HepG2 (cell line): ENCODE results near the gene ALDOA. TPM values are rescaled to one million over a fixed set of nuclear protein-coding genes. Genes with fewer than 3 reads are reported as not detected.

Experiments
- ARID5B ChIP-seq: IDR thresholded peaks from 2 replicates; pipeline ENCODE4 v1.4.0; 2020; ENCODE audit warnings: mild to moderate bottlenecking, missing genetic modification reagents
- ARNTL ChIP-seq: sonication (generic); formaldehyde crosslinking; IDR thresholded peaks from 2 replicates; pipeline ENCODE4 v1.4.0; 2020; ENCODE audit warnings: mild to moderate bottlenecking, missing genetic modification reagents
- E2F2 ChIP-seq: sonication (generic); formaldehyde crosslinking; IDR thresholded peaks from 2 replicates; pipeline ENCODE4 v1.4.0; 2020; ENCODE audit warnings: missing genetic modification reagents, borderline replicate concordance
- FOXO1 ChIP-seq: sonication (generic); formaldehyde crosslinking; IDR thresholded peaks from 2 replicates; pipeline ENCODE4 v1.4.0; 2020; ENCODE audit warnings: missing genetic modification reagents
- FOXO4 ChIP-seq: sonication (generic); formaldehyde crosslinking; conservative IDR thresholded peaks from 2 replicates; pipeline ENCODE4 v1.8.1; 2023; ENCODE audit warnings: missing genetic modification reagents
- HBP1 ChIP-seq: IDR thresholded peaks from 2 replicates; pipeline ENCODE4 v1.6.1; 2016; ENCODE audit warnings: low read depth, control low read depth
- KDM6A ChIP-seq: IDR thresholded peaks from 2 replicates; pipeline ENCODE4 v1.6.1; 2016; ENCODE audit warnings: low read depth
- KMT2B ChIP-seq: IDR thresholded peaks from 2 replicates; pipeline ENCODE4 v1.6.1; 2016; ENCODE audit warnings: missing genetic modification reagents, missing compliant biosample characterization
- MEIS2 ChIP-seq: sonication (generic); formaldehyde crosslinking; IDR thresholded peaks from 2 replicates; pipeline ENCODE4 v1.9.0; 2021; ENCODE audit warnings: mild to moderate bottlenecking, missing genetic modification reagents
- PRPF4 ChIP-seq: fragments of 200-400 bp; formaldehyde crosslinking; IDR thresholded peaks from 2 replicates; pipeline ENCODE4 v1.6.1; 2016; ENCODE audit warnings: low read length, low read depth; ENCODE audit not compliant: poor library complexity, severe bottlenecking
- XRCC5 ChIP-seq: fragments of 200-400 bp; formaldehyde crosslinking; optimal IDR thresholded peaks from 2 replicates; pipeline ENCODE3; 2017; ENCODE audit warnings: mild to moderate bottlenecking, low read length
- ZBTB20 ChIP-seq: sonication (generic); formaldehyde crosslinking; IDR thresholded peaks from 2 replicates; pipeline ENCODE4 v1.8.1; 2023; ENCODE audit warnings: missing genetic modification reagents, low read depth, mild to moderate bottlenecking, borderline replicate concordance
- ZBTB25 ChIP-seq: IDR thresholded peaks from 2 replicates; pipeline ENCODE4 v1.6.1; 2018; ENCODE audit warnings: missing genetic modification reagents
- ZMAT3 ChIP-seq: sonication (generic); formaldehyde crosslinking; conservative IDR thresholded peaks from 2 replicates; pipeline ENCODE4 v1.7.0; 2021; ENCODE audit warnings: missing genetic modification reagents
- ZMYM3 ChIP-seq: sonication (generic); formaldehyde crosslinking; IDR thresholded peaks from 2 replicates; pipeline ENCODE4 v1.5.1; 2020; ENCODE audit warnings: mild to moderate bottlenecking, missing genetic modification reagents
- ZNF138 ChIP-seq: sonication (generic); formaldehyde crosslinking; IDR thresholded peaks from 2 replicates; pipeline ENCODE4 v1.5.0; 2020; ENCODE audit warnings: mild to moderate bottlenecking, low read depth, missing genetic modification reagents
- ZNF263 ChIP-seq: sonication (generic); formaldehyde crosslinking; IDR thresholded peaks from 2 replicates; pipeline ENCODE4 v1.4.0; 2020; ENCODE audit warnings: missing genetic modification reagents
- ZNF468 ChIP-seq: sonication (generic); formaldehyde crosslinking; IDR thresholded peaks from 2 replicates; pipeline ENCODE4 v1.8.0; 2022; ENCODE audit warnings: mild to moderate bottlenecking, moderate library complexity, missing genetic modification reagents
- ZNF652 ChIP-seq: IDR thresholded peaks from 2 replicates; pipeline ENCODE4 v1.6.1; 2016; ENCODE audit warnings: low read depth, borderline replicate concordance
- ZNF782 ChIP-seq: sonication (generic); formaldehyde crosslinking; IDR thresholded peaks from 2 replicates; pipeline ENCODE4 v1.4.0; 2020; ENCODE audit warnings: missing genetic modification reagents, mild to moderate bottlenecking, borderline replicate concordance
- ZNF790 ChIP-seq: sonication (generic); formaldehyde crosslinking; IDR thresholded peaks from 2 replicates; pipeline ENCODE4 v1.8.0; 2022; ENCODE audit warnings: missing genetic modification reagents, mild to moderate bottlenecking, borderline replicate concordance
- ZNF841 ChIP-seq: sonication (generic); formaldehyde crosslinking; IDR thresholded peaks from 2 replicates; pipeline ENCODE4 v1.8.1; 2023; ENCODE audit warnings: missing genetic modification reagents, borderline replicate concordance
- polyA plus RNA-seq, 8 experiments: library from polyadenylated mRNA; depleted of rRNA in 3 of 8; stranded (reverse) in 7 of 8; unstranded in 1 of 8; fragments of >200 nt; fragmentation: Illumina TruSeq in 4 of 8; extraction: Trizol in 4 of 8; gene quantifications; 2 replicates each; pipeline versions ENCODE4 v1.2.1 to v1.2.3, GENCODE V29; 2011 to 2016; ENCODE audit warnings: low read depth in 4 of 8, missing spikeins in 1 of 8, mixed read lengths in 1 of 8; ENCODE audit not compliant: insufficient read depth in 1 of 8
- total RNA-seq, 5 experiments: library from RNA; depleted of rRNA; stranded (reverse); fragments of >200 nt; fragmentation: Illumina TruSeq; extraction: Trizol; gene quantifications; 2 replicates each; pipeline ENCODE4 v1.2.3, GENCODE V29; 2016; ENCODE audit warnings: low read depth in 1 of 5

The ALDOA gene
- total and polyA plus RNA-seq, 2 of the 13 experiments (the other 11 are each of a cell fraction or from before 2014, with no cell fraction given), result 925 to 1,884 TPM

GRCh38 chr16:30063278-30063892 is 2.2 kb upstream of the ALDOA start (continued):
- TF ChIP-seq ZNF468 (CRISPR knock-in tag) (no peak), ZMAT3 (CRISPR knock-in tag) (0 out of 2 replicates have a peak, but pooled peaks have one; percentile 45), ZNF782 (CRISPR knock-in tag) (no peak), FOXO1 (CRISPR knock-in tag) (no peak; the same call in 1 of the 2 replicates), MEIS2 (no peak), ZNF263 (CRISPR knock-in tag) (no peak), XRCC5 (no peak), ARNTL (CRISPR knock-in tag) (no peak), HBP1 (no peak), KDM6A (CRISPR knock-in tag) (no peak), FOXO4 (no peak), ZBTB20 (CRISPR knock-in tag) (no peak), E2F2 (CRISPR knock-in tag) (0 out of 2 replicates have a peak, but pooled peaks have one; percentile 8), ARID5B (CRISPR knock-in tag) (no peak), KMT2B (CRISPR knock-in tag) (peak; percentile 0; the same call in 1 of the 2 replicates), ZMYM3 (CRISPR knock-in tag) (peak; percentile 80), ZNF841 (CRISPR knock-in tag) (no peak), PRPF4 (no peak), ZNF652 (no peak), ZNF138 (peak; percentile 35; the same call in 1 of the 2 replicates), ZBTB25 (0 out of 2 replicates have a peak, but pooled peaks have one; percentile 11), ZNF790 (CRISPR knock-in tag) (0 out of 2 replicates have a peak, but pooled peaks have one; percentile 64)
